ENCODE results near the gene ZBTB3. TPM values are rescaled to one million over a fixed set of nuclear protein-coding genes. Genes with fewer than 3 reads are reported as not detected.

ZBTB3 gene
- total and polyA plus RNA-seq, 2 of the 13 experiments (the other 11 are each of a cell fraction or from before 2014, with no cell fraction given) = 3.4 to 5.2 TPM

DNA sequence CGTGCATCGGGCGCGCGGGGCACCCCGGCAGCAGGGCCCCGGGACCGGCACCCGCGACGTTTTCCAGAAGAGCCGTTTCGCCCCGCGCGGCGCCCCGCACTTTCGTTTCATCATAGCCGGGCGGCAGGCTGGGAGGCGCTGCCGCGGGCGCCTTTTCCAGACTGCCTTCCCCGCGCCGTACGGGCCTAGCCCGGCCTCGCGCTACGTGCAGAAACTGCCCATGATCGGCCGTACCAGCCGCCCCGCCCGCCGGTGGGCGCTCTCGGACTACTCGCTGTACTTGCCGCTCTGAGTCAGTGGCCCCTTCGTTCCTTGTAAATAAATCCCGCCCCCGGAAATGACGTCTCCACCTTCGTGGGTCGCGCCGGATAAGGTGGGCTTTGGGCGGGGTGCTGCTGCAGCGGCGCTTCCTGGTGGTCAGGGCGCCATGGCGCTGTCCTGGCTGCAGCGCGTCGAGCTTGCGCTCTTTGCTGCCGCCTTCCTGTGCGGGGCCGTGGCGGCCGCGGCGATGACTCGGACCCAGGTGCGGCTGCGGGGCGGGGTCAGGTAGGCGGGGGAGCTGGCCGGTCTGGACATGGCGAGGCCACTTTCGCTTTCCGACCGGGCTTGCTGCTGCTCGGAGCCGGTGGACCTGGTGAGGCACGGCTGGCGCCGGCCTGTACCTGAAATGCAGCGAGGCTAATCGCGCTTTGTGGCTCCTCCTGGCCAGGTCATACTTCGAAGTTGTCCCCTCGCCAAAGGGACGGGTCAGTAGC, 33.2 kb upstream of the ZBTB3 start, which contains the start of gene TMEM179B (continued):
- TF ChIP-seq, protein P1, sequence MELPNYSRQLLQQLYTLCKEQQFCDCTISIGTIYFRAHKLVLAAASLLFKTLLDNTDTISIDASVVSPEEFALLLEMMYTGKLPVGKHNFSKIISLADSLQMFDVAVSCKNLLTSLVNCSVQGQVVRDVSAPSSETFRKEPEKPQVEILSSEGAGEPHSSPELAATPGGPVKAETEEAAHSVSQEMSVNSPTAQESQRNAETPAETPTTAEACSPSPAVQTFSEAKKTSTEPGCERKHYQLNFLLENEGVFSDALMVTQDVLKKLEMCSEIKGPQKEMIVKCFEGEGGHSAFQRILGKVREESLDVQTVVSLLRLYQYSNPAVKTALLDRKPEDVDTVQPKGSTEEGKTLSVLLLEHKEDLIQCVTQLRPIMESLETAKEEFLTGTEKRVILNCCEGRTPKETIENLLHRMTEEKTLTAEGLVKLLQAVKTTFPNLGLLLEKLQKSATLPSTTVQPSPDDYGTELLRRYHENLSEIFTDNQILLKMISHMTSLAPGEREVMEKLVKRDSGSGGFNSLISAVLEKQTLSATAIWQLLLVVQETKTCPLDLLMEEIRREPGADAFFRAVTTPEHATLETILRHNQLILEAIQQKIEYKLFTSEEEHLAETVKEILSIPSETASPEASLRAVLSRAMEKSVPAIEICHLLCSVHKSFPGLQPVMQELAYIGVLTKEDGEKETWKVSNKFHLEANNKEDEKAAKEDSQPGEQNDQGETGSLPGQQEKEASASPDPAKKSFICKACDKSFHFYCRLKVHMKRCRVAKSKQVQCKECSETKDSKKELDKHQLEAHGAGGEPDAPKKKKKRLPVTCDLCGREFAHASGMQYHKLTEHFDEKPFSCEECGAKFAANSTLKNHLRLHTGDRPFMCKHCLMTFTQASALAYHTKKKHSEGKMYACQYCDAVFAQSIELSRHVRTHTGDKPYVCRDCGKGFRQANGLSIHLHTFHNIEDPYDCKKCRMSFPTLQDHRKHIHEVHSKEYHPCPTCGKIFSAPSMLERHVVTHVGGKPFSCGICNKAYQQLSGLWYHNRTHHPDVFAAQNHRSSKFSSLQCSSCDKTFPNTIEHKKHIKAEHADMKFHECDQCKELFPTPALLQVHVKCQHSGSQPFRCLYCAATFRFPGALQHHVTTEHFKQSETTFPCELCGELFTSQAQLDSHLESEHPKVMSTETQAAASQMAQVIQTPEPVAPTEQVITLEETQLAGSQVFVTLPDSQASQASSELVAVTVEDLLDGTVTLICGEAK (IDR thresholded peaks at IDR 0.05) = peak; percentile 46; the same call in 1 of the 2 replicates
- TF ChIP-seq, protein P1 (CRISPR knock-in tag; IDR thresholded peaks at IDR 0.05) = peak; percentile 72; the same call in 1 of the 2 replicates
- TF ChIP-seq ZNF20 (CRISPR knock-in tag; IDR thresholded peaks at IDR 0.05) (no peak), ZNF333 (CRISPR knock-in tag; IDR thresholded peaks at IDR 0.05; ENCODE audit: borderline replicate concordance) (peak; percentile 47; the same call in 1 of the 2 replicates), KAT8 (CRISPR knock-in tag; IDR thresholded peaks at IDR 0.05) (peak; percentile 96), MIXL1 (CRISPR knock-in tag; IDR thresholded peaks at IDR 0.05) (peak; percentile 85), SALL1 (CRISPR knock-in tag; IDR thresholded peaks at IDR 0.05) (peak; percentile 88), ZEB1 (IDR thresholded peaks at IDR 0.05; ENCODE audit: insufficient replicate concordance, low read depth) (no peak), U2AF1 (optimal IDR thresholded peaks at IDR 0.05; ENCODE audit: low read depth, low read length) (no peak), PPARG (CRISPR knock-in tag; conservative IDR thresholded peaks at IDR 0.05) (peak; percentile 21; the same call in 1 of the 2 replicates), YY1 (IDR thresholded peaks at IDR 0.05; ENCODE audit: insufficient read depth, insufficient replicate concordance, low read depth, low read length) (peak; percentile 93), GFI1 (CRISPR knock-in tag; IDR thresholded peaks at IDR 0.05; ENCODE audit: borderline replicate concordance) (no peak; the same call in 1 of the 2 replicates), RFX1 (IDR thresholded peaks at IDR 0.05) (no peak), ZNF451 (CRISPR knock-in tag; IDR thresholded peaks at IDR 0.05) (no peak; the same call in 1 of the 2 replicates), GATA4 (IDR thresholded peaks at IDR 0.05; ENCODE audit: borderline replicate concordance, low read depth) (peak; percentile 66; the same call in 1 of the 2 replicates), NONO (IDR thresholded peaks at IDR 0.05) (no peak), NONO (CRISPR knock-in tag; conservative IDR thresholded peaks at IDR 0.05) (no peak; the same call in none of the 2 replicates), SAFB2 (CRISPR knock-in tag; IDR thresholded peaks at IDR 0.05; ENCODE audit: borderline replicate concordance, low read depth) (peak; percentile 99), SKI (IDR thresholded peaks at IDR 0.05; ENCODE audit: partially characterized antibody) (no peak), JUN (CRISPR knock-in tag; IDR thresholded peaks at IDR 0.05) (0 out of 2 replicates have a peak, but pooled peaks have one; percentile 25)
- TF ChIP-seq, protein P2, sequence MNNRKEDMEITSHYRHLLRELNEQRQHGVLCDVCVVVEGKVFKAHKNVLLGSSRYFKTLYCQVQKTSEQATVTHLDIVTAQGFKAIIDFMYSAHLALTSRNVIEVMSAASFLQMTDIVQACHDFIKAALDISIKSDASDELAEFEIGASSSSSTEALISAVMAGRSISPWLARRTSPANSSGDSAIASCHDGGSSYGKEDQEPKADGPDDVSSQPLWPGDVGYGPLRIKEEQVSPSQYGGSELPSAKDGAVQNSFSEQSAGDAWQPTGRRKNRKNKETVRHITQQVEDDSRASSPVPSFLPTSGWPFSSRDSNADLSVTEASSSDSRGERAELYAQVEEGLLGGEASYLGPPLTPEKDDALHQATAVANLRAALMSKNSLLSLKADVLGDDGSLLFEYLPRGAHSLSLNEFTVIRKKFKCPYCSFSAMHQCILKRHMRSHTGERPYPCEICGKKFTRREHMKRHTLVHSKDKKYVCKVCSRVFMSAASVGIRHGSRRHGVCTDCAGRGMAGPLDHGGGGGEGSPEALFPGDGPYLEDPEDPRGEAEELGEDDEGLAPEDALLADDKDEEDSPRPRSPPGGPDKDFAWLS (CRISPR knock-in tag; IDR thresholded peaks at IDR 0.05; ENCODE audit: borderline replicate concordance) = no peak
